Activated T-cell treated with anti-CD3 and anti-CD28 coated beads for 4 hours (primary cell): ENCODE results near the gene OIP5.
"Not testable (repeated sequence)": the region's sequence is repeated elsewhere in the genome, so short reads cannot be mapped to it uniquely, and the experiment has no call there.

Experiments used
- DNase-seq: peaks from one replicate; pipeline ENCODE4 v3.0.0-alpha.2; 2020

OIP5 gene

DNA sequence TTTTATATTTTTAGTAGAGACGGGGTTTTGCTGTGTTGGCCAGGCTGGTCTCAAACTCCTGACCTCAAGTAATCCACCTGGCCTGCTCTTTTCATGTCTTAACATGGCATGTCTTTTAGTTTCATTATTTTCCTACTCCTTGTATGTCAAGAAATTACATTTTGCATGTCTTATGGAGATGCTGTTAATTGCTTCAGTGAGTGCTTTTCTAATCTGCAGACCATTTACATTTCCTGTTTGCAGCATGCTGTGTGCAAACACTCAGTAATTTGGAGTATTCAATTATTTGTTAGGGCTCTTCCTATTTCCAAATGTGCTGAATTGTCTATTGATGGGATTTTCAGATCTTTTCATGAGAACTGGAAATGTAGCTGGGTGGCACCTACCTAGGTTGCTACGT is 31.3 kb downstream of the OIP5 start:
- not testable (repeated sequence) for DNase-seq

DNA sequence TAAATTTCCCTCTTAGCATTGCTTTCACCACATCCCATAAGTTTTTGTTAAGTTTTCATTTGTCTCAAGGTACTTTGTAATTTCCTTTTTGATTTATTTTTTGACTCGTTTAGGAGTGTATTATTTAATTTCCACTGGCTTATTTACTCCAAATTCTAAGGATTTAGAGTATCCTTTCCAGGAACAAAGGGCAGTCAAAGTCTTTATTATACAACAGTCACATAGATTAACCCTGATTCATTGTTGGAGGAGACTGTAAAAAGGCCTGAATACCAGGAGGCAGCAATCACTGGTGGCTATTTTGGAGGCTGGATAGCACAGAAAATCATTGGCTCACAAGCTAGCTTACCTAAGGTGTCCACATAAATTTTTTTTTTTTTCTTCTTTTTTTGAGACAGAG is 39.9 kb downstream of the OIP5 start:
- no peak for DNase-seq

- DNase-seq = no peak
These were observed 41.2 kb downstream of the OIP5 start for GRCh38 chr15:41291065-41291631.

- no peak for DNase-seq
These were observed 42.4 kb downstream of the OIP5 start for GRCh38 chr15:41289953-41290352.

- DNase-seq = no peak
These were observed 43.9 kb downstream of the OIP5 start for GRCh38 chr15:41288464-41288863.

DNA sequence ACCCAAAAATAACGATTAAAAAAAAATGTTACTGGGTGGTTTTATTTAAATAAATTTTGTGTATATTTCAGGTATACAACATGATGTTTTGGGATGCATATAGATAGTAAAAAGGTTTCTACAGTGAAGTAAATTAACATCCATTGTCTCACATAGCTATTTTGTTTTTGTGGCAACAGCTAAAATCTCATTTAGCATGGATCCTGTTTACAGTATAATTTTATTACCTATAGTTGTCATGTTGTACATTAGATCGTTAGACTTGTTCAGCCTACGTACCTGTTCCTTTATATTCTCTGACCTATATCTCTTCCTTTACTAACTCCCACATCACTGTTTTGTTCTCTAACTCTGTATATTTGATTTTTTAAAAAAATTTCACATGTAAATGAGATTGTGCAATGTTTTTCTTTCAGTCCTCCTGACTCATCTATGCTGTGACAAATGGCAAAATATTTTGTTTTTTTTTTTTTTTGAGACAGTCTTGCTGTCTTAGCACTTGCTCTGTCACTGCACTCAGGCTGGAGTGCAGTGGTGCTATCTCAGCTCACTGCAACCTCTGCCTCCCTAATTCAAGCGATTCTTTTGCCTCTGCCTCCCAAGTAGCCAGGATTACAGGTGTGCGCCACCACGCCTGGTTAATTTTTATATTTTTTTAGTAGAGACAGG is 45.6 kb downstream of the OIP5 start:
- DNase-seq = no peak

GRCh38 chr15:41285285-41285684 is 47.1 kb downstream of the OIP5 start:
- no peak for DNase-seq

- DNase-seq = no peak
These were observed 47.8 kb downstream of the OIP5 start for GRCh38 chr15:41284427-41285177.

DNA sequence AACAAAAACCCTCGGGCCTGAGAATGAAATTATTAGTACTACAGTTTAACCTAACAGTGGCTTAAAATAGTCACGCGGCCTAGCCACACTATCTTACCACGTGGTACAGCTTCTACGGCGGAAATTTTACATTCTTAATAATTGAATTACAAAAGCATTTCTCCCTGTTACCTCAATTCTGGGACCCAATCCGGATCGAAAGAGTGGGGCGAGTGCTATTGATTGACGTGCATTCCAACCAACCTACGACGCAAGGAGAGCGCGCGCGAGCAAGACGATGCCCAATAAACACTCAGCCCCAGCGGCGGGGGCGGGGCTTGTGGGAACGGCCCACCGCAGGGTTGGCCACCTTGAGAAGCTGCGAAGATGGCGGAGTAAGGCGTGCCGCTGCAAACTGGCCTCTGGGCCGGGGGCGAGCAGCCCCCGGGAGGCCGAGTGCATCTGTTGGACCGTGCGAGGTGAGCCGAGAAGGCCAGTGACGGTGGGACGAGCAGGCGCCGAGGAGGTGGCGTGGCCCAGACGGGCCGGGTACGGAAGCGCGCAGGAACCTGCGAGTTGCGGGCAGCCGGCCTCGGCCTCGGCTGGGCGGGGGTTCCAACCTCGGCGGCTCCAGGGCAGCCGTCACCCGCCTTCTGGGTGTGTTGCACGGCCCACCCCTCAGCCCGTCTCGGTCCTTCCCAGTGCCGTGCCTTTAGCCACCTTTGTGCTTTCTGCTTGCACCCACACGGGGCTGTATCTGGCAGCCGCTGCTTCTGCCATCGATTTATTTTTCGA is 48.6 kb downstream of the OIP5 start:
- peak; percentile 96 for DNase-seq

DNA sequence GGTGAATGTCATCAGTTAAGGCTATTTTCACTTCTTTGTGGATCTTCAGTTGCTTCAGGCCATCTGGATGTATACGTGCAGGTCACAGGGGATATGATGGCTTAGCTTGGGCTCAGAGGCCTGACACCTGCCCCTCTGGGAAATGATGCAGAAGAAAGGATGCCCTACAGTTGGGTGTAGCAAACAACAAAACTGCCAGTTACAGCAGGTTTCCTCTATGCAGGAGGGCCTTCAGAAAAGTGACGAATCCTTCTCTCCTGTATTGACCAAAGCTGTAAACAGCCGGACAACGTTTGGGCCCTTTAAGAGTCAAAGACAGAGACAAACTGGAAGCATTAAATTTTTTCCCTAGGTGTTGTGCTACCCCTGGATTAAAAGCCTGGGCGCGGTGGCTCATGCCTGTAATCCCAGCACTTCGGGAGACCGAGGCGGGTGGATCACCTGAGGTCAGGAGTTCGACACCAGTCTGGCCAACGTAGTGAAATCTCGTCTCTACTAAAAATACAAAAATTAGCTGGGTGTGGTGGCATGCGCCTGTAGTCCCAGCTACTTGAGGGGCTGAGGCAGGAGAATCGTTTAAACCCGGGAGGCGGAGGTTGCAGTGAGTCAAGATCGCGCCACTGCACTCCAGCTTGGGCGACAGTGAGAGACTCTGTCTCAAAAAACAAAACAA is 49.3 kb downstream of the OIP5 start:
- peak; percentile 8 for DNase-seq

DNA sequence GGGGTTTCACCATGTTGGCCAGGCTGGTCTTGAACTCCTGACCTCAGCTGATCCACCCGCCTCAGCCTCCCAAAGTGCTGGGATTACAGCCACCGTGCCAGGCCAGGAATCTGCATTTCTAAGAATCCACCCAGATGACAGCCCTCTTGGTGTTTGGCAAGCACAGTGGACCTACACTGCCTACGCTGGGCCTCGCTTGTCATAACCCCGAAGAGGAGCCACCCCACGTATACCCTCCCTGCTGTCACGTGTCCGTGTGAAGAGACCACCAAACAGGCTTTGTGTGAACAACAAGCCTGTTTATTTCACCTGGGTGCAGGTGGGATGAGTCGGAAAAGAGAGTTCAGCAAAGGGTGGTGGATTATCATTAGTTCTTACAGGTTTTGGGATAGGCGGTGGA is 50.0 kb downstream of the OIP5 start:
- not testable (repeated sequence) for DNase-seq

- no peak for DNase-seq
These were observed 51.2 kb downstream of the OIP5 start for GRCh38 chr15:41281236-41281635.

GRCh38 chr15:41279535-41280283 is 52.7 kb downstream of the OIP5 start:
- no peak for DNase-seq

GRCh38 chr15:41278319-41278718 is 54.1 kb downstream of the OIP5 start:
- DNase-seq = no peak

- no peak for DNase-seq
These were observed 55.6 kb downstream of the OIP5 start for GRCh38 chr15:41276831-41277230.

GRCh38 chr15:41269887-41270286 is 62.5 kb downstream of the OIP5 start:
- no peak for DNase-seq

DNA sequence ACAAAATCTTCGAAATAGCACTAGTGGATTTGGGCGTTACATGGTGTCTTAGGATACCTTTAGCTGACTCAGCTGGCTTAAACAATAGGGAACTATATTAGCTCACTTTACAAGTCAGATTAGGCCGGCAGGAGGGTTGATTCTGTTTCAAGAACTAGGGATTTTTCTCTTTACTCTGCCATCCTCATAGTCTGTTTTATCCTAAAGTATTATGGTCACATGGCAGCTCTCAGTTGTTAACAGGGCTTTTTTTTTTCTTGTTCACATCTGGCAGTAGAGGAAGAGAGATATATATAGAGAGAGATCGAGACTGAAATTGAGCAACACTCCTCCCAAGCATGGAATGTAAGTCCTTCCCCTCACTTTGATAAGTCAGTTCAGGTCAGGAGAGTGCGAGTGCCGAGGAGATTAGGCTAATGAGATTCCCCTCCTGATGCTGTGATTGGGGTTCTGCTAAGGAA is 68.5 kb downstream of the OIP5 start:
- DNase-seq = no peak

DNA sequence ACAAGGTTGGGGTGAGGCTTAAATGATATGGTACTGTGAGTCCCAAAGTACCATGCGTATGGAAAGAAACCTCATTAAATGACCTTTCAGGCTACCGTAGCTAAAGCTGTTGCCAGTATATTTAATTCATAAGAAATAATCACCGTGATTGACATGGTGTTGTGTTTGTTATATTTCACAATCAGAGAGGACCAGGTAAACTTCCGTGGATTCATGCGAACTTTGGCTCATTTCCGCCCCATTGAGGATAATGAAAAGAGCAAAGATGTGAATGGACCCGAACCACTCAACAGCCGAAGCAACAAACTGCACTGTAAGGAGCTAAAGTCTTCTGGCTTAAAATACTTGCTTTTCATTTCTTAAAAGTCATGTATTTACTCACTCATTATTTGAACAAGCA is 69.8 kb downstream of the OIP5 start:
- DNase-seq = no peak

GRCh38 chr15:41260924-41261323 is 71.5 kb downstream of the OIP5 start:
- DNase-seq = not testable (repeated sequence)

GRCh38 chr15:41259546-41260189 is 72.7 kb downstream of the OIP5 start:
- DNase-seq = no peak
